Activated CD4-positive, CD25-positive, alpha-beta regulatory T cell (primary cell): ENCODE data around the gene TFR2.
"Not testable (repeated sequence)": the region's sequence is repeated elsewhere in the genome, so short reads cannot be mapped to it uniquely, and the experiment has no call there.

ENCODE experiments used
- DNase-seq, 4 experiments: peaks; one replicate each; lab custom pipeline; 2025; lab: John Stamatoyannopoulos, UW

TFR2 gene

GRCh38 chr7:100678291-100678984 lies 37.1 kb upstream of the TFR2 start:
- no peak for DNase-seq

GRCh38 chr7:100677308-100678267 lies 36.2 kb upstream of the TFR2 start:
- DNase-seq: no peak

- DNase-seq: no peak
Observed at GRCh38 chr7:100676501-100677306, 35.4 kb upstream of the TFR2 start.

GRCh38 chr7:100675581-100676350 lies 34.4 kb upstream of the TFR2 start:
- peak; percentile 71 to 83 (median 77) for DNase-seq

- no peak for DNase-seq
Observed at GRCh38 chr7:100675105-100675451, 33.7 kb upstream of the TFR2 start.

- no peak for DNase-seq
Observed at GRCh38 chr7:100674411-100675104, 33.2 kb upstream of the TFR2 start.

- DNase-seq: no peak
Observed at GRCh38 chr7:100673942-100674410, 32.6 kb upstream of the TFR2 start.

- peak; percentile 95 to 99 (median 97) for DNase-seq
Observed at GRCh38 chr7:100673302-100673941, 32.1 kb upstream of the TFR2 start, which contains the start of gene GNB2. Gene GNB2 (plus strand): TSS chr7:100673740. CDS start chr7:100676266, 2,526 bp downstream.

- no peak for DNase-seq
Observed at GRCh38 chr7:100671353-100672327, 30.3 kb upstream of the TFR2 start.

- no peak for DNase-seq
Observed at GRCh38 chr7:100670074-100670473, 28.7 kb upstream of the TFR2 start.

GRCh38 chr7:100669106-100669505 lies 27.8 kb upstream of the TFR2 start:
- DNase-seq: not testable (repeated sequence)

- no peak for DNase-seq
Observed at GRCh38 chr7:100668069-100668449, 26.7 kb upstream of the TFR2 start.

- DNase-seq: no peak
Observed at GRCh38 chr7:100667331-100668068, 26.1 kb upstream of the TFR2 start.

- DNase-seq: no peak
Observed at GRCh38 chr7:100665168-100665726, 23.9 kb upstream of the TFR2 start.

- DNase-seq: not testable (repeated sequence)
Observed at GRCh38 chr7:100662194-100662776, 20.9 kb upstream of the TFR2 start.

GRCh38 chr7:100655908-100656674 lies 14.7 kb upstream of the TFR2 start, which contains the start of gene ACTL6B:
Gene ACTL6B (minus strand): TSS chr7:100656448. CDS start chr7:100656354, 94 bp downstream.
- DNase-seq: peak in 1 of 4 experiments; percentile 26
